CD14-positive monocyte (primary cell): ENCODE data around the gene HBA1. TPM values are rescaled to one million over a fixed set of nuclear protein-coding genes. Genes with fewer than 3 reads are reported as not detected.

ENCODE experiments used
- DNase-seq, 3 donors: peaks; one replicate each; pipeline ENCODE4 v3.0.0-alpha.2; 2011 to 2022
- H2AFZ ChIP-seq: 2 replicates; pipeline ENCODE4 v1.6.0; 2012; ENCODE audit warnings: mild to moderate bottlenecking, low read depth, low read length, inconsistent platforms; ENCODE audit not compliant: insufficient read depth, poor library complexity, severe bottlenecking
- H3K27ac ChIP-seq, 2 donors: 1 replicate in 1 of 2; 2 replicates in 1 of 2; pipeline ENCODE4 v1.5.1; 2012 to 2013; ENCODE audit warnings: low read length in 2 of 2, control low read depth in 1 of 2, inconsistent platforms in 1 of 2, low read depth in 1 of 2, mild to moderate bottlenecking in 1 of 2
- H3K27me3 ChIP-seq, 2 donors: one replicate each; pipeline versions ENCODE4 v1.6.0 to v1.6.1; 2011 to 2013; ENCODE audit warnings: low read length in 2 of 2; ENCODE audit not compliant: control insufficient read depth in 2 of 2, insufficient read depth in 2 of 2
- H3K36me3 ChIP-seq, 2 donors: replicated peaks in 1 of 2; 1 replicate in 1 of 2; 2 replicates in 1 of 2; pipeline versions ENCODE4 v1.5.1 to v1.6.1; 2012 to 2013; ENCODE audit warnings: low read length in 2 of 2, control low read depth in 1 of 2, inconsistent platforms in 1 of 2, mild to moderate bottlenecking in 1 of 2; ENCODE audit not compliant: insufficient read depth in 2 of 2, control insufficient read depth in 1 of 2
- H3K4me1 ChIP-seq, 2 donors: 1 replicate in 1 of 2; 2 replicates in 1 of 2; pipeline versions ENCODE4 v1.5.1 to v1.6.1; 2012 to 2013; ENCODE audit warnings: low read length in 2 of 2, control low read depth in 1 of 2, inconsistent platforms in 1 of 2, mild to moderate bottlenecking in 1 of 2, moderate library complexity in 1 of 2; ENCODE audit not compliant: insufficient read depth in 2 of 2, control insufficient read depth in 1 of 2
- H3K4me2 ChIP-seq: replicated peaks from 2 replicates; pipeline ENCODE3; 2012; ENCODE audit warnings: low read length, moderate library complexity, mild to moderate bottlenecking; ENCODE audit not compliant: poor library complexity, severe bottlenecking; ENCODE audit errors: extremely low read depth
- H3K4me3 ChIP-seq, 3 experiments: fragments of 200-600 bp in 1 of 3; sonication (generic) in 1 of 3; replicated peaks in 1 of 3; 1 replicate in 2 of 3; 2 replicates in 1 of 3; pipeline ENCODE4 v1.5.1; 2011 to 2013; ENCODE audit warnings: low read length in 3 of 3, mild to moderate bottlenecking in 3 of 3, control low read depth in 2 of 3, low read depth in 2 of 3, inconsistent platforms in 1 of 3, moderate library complexity in 1 of 3
- H3K79me2 ChIP-seq: 2 replicates; pipeline ENCODE4 v1.6.0; 2012; ENCODE audit warnings: mild to moderate bottlenecking, control low read depth, inconsistent platforms, low read length, moderate library complexity; ENCODE audit not compliant: insufficient read depth
- H3K9ac ChIP-seq: 2 replicates; pipeline ENCODE4 v1.6.0; 2017; ENCODE audit warnings: low read length, mild to moderate bottlenecking; ENCODE audit not compliant: insufficient read depth, poor library complexity, severe bottlenecking
- H3K9me3 ChIP-seq, 2 donors: replicated peaks in 1 of 2; 1 replicate in 1 of 2; 2 replicates in 1 of 2; pipeline versions ENCODE4 v1.5.1 to v1.6.1; 2012 to 2013; ENCODE audit warnings: low read length in 2 of 2, control low read depth in 1 of 2; ENCODE audit not compliant: control insufficient read depth in 1 of 2, insufficient read depth in 1 of 2
- H4K20me1 ChIP-seq: 2 replicates; pipeline ENCODE4 v1.6.0; 2012; ENCODE audit warnings: mild to moderate bottlenecking, low read length, control low read depth, moderate library complexity; ENCODE audit not compliant: insufficient read depth
- H3K27ac Mint-ChIP-seq, 7 donors: one replicate each; pipeline ENCODE4 v1.8.0; 2020; ENCODE audit warnings: mild to moderate bottlenecking in 7 of 7, mixed read lengths in 7 of 7, moderate library complexity in 6 of 7, inconsistent platforms in 2 of 7
- H3K27me3 Mint-ChIP-seq, 3 donors: one replicate each; pipeline ENCODE4 v1.8.0; 2021 to 2022; ENCODE audit warnings: low read depth in 3 of 3, mild to moderate bottlenecking in 3 of 3, mixed read lengths in 3 of 3, moderate library complexity in 3 of 3, inconsistent platforms in 1 of 3
- H3K36me3 Mint-ChIP-seq, 2 donors: one replicate each; pipeline ENCODE4 v1.8.0; 2020; ENCODE audit warnings: mixed read lengths in 2 of 2, inconsistent platforms in 1 of 2, mild to moderate bottlenecking in 1 of 2
- H3K4me1 Mint-ChIP-seq: one replicate; pipeline ENCODE4 v1.8.0; 2020; ENCODE audit warnings: mild to moderate bottlenecking, mixed read lengths
- H3K4me3 Mint-ChIP-seq, 2 donors: one replicate each; pipeline ENCODE4 v1.8.0; 2020; ENCODE audit warnings: mild to moderate bottlenecking in 2 of 2, mixed read lengths in 2 of 2, moderate library complexity in 1 of 2
- H3K9me3 Mint-ChIP-seq, 7 donors: one replicate each; pipeline ENCODE4 v1.8.0; 2020 to 2022; ENCODE audit warnings: mixed read lengths in 7 of 7, mild to moderate bottlenecking in 6 of 7, moderate library complexity in 6 of 7, inconsistent platforms in 2 of 7
- WGBS: methylation state at CpG from one replicate; pipeline ENCODE4 v1.1.5; 2013; ENCODE audit warnings: missing lambda C conversion rate; ENCODE audit not compliant: insufficient coverage; 5-methylcytosine and 5-hydroxymethylcytosine counted together
- intact Hi-C, 2 donors: fragments of 100-400 bp; cut with micrococcal nuclease; formaldehyde crosslinking; loops; one replicate each; pipeline versions ENCODE4 v1.15.0 to v1.15.1; 2023
- polyA plus RNA-seq, 3 donors: library from polyadenylated mRNA; depleted of rRNA in 1 of 3; unstranded in 2 of 3; stranded (reverse) in 1 of 3; fragments of 300-500 nt in 2 of 3; fragments of >200 nt in 1 of 3; fragmentation: Illumina TruSeq in 2 of 3; gene quantifications; 1 replicate in 2 of 3; 2 replicates in 1 of 3; pipeline ENCODE4 v1.2.3, GENCODE V29; 2012 to 2021
- TF ChIP-seq, protein P1 (sequence below): fragments of 200-600 bp; IDR thresholded peaks from one replicate; pipeline ENCODE4 v1.8.0; 2022; ENCODE audit warnings: antibody characterized with exemption, mild to moderate bottlenecking

Gene HBA1
- polyA plus RNA-seq, 3 donors = 0.31 to 23.8 (median 22.9) TPM

DNA sequence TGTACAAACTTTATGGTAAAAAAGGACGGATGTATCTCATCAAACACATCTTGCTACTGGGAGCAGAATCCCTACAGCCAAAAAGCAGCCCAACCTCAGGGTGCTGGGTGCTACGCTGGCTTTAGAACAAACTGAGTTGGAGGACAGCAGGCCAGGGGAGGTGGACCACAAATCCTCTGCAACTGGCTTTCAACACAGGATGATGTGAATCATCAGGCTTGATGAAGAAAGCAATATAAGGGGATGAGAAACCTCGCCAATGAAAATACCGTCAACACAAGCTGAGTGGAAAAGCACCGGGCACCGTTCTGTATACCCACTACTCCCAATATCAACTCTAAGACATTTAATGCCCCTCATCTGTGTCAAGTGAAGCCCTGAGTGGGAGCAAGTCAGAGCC lies 18.0 kb downstream of the HBA1 start:
- Histone ChIP-seq H3K9me3 (no peaks in the 10 kb centered on the region), H3K4me1 (no peaks in the 10 kb centered on the region), H3K27ac (no peak overlapping the region), H4K20me1 (peaks cover 12% of the 10 kb centered on the region), H3K79me2 (no peaks in the 10 kb centered on the region), H3K27me3 (no peaks in the 10 kb centered on the region), H3K9ac (no peak overlapping the region), H3K4me3 (no peak overlapping the region), H3K36me3 (peaks cover 90 to 100% of the 10 kb centered on the region in 2 donors), H2AFZ (no peak overlapping the region), H3K4me2 (no peak overlapping the region)
- DNase-seq = no peak
- no CpG with 5 or more reads among the region's 6 CpGs for WGBS
- H3K36me3 Mint-ChIP-seq = peaks cover 83 to 100% of the 10 kb centered on the region in 2 donors
- intact Hi-C loops = no loop called here
- H3K4me3 Mint-ChIP-seq = no peak overlapping the region
- peaks cover 0 to 2% (median 0%) of the 10 kb centered on the region in 7 donors for H3K9me3 Mint-ChIP-seq
- no peaks in the 10 kb centered on the region for H3K4me1 Mint-ChIP-seq
- TF ChIP-seq, protein P1, sequence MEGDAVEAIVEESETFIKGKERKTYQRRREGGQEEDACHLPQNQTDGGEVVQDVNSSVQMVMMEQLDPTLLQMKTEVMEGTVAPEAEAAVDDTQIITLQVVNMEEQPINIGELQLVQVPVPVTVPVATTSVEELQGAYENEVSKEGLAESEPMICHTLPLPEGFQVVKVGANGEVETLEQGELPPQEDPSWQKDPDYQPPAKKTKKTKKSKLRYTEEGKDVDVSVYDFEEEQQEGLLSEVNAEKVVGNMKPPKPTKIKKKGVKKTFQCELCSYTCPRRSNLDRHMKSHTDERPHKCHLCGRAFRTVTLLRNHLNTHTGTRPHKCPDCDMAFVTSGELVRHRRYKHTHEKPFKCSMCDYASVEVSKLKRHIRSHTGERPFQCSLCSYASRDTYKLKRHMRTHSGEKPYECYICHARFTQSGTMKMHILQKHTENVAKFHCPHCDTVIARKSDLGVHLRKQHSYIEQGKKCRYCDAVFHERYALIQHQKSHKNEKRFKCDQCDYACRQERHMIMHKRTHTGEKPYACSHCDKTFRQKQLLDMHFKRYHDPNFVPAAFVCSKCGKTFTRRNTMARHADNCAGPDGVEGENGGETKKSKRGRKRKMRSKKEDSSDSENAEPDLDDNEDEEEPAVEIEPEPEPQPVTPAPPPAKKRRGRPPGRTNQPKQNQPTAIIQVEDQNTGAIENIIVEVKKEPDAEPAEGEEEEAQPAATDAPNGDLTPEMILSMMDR = no peak
- no peaks in the 10 kb centered on the region for H3K27me3 Mint-ChIP-seq
- peak overlapping the region in 1 of 7 donors; percentile 42 for H3K27ac Mint-ChIP-seq

DNA sequence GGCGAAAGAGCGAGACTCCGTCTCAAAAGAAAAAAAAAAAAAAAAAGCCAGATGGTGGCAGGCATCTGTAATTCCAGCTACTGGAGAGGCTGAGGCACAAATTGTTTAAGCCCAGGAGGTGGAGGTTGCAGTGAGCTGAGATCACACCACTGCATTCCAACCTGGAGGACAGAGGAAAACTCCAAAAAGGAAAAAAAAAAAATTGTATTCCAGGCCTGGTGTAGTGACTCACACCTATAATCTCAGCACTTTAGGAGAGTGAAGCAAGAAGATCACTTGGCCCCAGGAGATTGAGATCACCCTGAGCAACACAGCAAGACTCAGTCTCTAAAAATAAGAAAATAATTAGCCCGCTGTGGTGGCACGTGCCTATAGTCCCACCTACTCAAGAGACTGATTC lies 23.9 kb downstream of the HBA1 start:
- no peaks in the 10 kb centered on the region for H3K79me2 ChIP-seq
- TF ChIP-seq, protein P1 = no peak
- Mint-ChIP-seq H3K4me3 (no peak overlapping the region), H3K36me3 (peaks cover 74 to 98% of the 10 kb centered on the region in 2 donors), H3K27me3 (no peaks in the 10 kb centered on the region), H3K9me3 (no peaks in the 10 kb centered on the region), H3K27ac (no peak overlapping the region), H3K4me1 (no peaks in the 10 kb centered on the region)
- H3K27ac ChIP-seq = no peak overlapping the region
- H3K4me3 ChIP-seq = no peak overlapping the region
- H3K4me2 ChIP-seq = no peak overlapping the region
- H4K20me1 ChIP-seq = peaks cover 4% of the 10 kb centered on the region
- H3K27me3 ChIP-seq = no peaks in the 10 kb centered on the region
- H2AFZ ChIP-seq = no peak overlapping the region
- H3K4me1 ChIP-seq = no peaks in the 10 kb centered on the region
- DNase-seq = no peak
- no peak overlapping the region for H3K9ac ChIP-seq
- H3K9me3 ChIP-seq = no peaks in the 10 kb centered on the region
- intact Hi-C loops = loop anchor here in 1 of 2 donors (5.0 kb wide), 1 partner anchor 87 kb away; no protein-coding TSS in a partner anchor
- 100% methylated on average over 2 of the region's 5 CpGs for WGBS
- peaks cover 83 to 87% of the 10 kb centered on the region in 2 donors for H3K36me3 ChIP-seq
